ENCODE data around the gene UFSP2.
"Not testable (repeated sequence)": the region's sequence is repeated elsewhere in the genome, so short reads cannot be mapped to it uniquely, and the experiment has no call there.

The UFSP2 gene

DNA sequence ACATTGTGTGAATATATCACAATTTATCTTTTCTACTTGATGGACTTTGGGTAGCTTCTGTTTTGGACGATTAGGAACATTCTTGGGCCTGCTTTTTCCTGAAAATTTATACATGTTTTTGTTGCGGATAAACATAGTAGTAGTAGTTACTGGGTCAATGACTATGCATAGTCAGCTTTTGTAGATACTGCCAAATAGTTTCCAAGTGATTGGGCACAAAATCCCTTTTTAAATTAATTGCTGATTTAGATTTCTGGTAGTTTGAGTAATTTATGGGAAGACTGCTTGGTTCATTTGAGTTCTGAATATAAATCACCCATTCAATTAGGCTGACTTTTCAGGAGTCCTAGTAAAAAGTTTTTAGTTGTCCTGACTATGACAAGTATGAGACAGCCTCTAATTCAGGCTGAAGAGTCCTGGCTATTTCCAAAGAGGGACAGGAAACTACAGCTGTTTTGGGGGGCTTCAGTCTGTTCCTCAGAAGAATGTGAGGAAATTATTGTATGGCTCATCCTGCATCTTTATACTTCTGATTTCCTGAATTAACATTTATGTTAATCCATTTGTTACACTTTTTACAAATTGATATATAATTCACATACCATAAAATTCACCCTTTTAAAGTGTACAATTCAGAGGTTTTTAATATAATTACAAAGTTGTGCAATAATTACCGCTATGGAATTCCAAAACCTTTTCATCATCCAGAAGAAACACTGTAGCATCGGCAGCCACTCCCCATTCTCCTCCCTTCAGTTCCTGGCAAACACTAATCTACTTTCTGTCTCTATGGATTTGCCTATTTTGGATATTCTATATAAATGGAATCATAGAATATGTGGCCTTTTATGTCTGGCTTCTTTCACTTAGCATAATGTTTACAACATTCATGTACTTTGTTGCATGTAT, 44.2 kb downstream of the UFSP2 start:
- no peak for DNase-seq

DNA sequence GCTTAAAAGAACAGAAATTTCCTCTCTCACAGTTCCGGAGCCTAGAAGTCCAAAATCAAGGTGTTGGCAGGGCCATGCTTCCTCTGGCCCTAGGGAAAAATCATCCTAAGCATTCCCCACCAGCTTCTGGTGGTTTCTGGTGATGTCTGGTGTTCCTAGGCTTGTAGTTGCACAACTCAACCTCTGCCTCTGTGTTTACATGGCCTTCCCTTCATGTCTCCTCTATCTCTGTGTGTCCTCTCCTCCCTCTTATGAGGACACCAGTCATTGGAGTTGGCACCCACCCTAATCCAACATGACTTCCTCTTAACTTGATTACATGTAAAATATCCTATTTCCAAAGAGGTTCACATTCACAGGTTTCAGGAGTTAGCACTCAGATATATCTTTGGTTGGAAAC, 45.4 kb downstream of the UFSP2 start:
- DNase-seq, result no peak

DNA sequence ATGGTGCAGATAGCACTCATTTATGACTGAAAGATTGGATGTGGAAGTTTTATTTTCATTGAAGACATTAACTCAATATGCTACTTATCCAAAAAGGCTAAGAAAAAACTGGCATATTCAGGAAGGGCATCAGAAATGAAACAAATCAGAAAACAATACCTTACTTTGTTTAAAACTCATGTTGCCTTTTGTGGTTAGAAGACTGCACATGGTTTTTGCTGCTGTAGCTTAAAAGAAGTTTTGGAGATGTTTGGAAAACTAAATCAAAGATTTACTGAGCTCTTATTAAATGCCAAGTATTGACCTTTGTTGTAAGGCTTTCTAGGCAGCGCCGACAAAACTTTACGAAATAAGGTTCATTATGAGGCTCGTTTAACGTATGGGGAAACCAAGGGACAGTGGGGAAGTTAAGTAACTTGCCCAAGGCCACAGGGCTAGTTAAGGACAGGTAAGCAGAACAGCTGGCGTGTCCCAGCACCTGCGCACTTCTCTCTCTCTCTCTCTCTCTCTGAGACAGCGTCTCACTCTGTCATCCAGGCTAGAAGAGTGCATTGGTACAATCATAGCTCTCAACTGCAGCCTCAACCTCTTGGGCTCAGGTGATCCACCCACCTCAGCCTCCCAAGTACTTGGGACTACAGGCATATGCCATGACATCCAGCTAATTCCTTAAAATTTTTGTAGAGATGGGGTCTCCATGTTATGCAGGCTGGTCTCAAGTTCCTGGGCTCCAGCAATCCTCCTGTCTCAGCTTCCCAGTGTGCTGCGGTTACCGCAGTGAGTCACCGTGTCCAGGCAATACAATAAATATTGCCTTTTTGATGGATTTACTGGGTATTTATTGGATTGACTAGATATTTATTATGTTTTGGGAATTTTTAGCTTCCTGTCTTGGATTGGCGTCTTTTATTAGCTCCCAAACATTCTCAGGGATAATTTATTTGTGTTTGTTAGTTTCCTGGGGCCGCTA, 46.2 kb downstream of the UFSP2 start:
- no peak for DNase-seq

DNA sequence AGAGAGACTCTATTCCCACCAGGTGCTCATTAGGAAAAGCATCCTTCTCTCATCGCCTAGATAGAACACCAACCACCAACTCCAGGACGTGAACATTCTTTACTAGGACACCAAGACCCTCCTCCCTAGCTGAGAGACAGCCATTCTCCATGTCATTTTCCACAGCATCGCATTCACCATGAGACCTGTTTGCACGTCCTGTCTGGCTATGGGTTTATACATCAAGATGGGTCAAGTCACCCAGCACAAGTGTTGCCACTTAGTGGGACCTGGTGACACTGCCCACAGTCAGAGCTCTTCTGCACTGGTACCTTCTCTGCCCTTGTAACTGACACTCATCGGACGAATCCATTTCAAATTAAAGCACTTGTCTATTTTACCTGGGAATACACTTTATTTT, 47.5 kb downstream of the UFSP2 start:
- no peak for DNase-seq

DNA sequence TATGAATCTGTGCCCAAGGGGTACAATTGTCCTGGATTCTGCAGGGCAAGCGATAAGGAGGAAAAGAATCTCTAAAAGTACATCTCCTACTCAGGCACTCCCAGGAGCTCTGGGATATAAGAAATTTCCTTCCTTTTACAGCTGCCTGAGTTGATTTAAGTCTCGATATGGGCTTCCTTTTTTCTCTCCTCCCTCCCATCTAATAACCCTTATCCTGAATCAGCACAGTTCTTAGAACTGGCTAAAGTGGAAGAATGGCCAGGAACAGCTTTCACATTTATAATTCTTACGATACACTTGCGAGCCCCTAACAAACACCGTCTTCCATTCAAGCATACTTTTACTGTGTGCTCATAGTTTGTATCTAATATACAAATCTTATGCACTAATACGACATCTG, 51.2 kb downstream of the UFSP2 start:
- no peak for DNase-seq

DNA sequence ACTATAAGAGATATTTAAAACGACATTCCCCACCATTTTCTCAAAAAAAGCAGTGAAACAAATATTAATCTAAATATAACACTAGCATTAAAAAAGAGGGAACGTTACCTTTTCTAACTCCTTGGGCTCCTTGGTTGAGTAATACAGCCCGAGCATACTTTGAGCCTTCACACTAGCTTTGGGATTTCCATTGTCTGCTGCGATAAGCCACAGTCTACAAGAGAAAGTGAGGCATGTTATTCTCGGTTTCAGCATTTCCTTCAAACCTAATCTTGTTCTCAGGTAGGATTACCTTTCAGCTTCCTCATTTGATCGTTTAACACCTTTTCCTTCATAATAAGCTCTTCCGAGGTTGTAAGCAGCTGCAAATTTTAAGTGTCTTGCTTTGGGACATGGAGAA, 51.7 kb downstream of the UFSP2 start:
- DNase-seq, result no peak

DNA sequence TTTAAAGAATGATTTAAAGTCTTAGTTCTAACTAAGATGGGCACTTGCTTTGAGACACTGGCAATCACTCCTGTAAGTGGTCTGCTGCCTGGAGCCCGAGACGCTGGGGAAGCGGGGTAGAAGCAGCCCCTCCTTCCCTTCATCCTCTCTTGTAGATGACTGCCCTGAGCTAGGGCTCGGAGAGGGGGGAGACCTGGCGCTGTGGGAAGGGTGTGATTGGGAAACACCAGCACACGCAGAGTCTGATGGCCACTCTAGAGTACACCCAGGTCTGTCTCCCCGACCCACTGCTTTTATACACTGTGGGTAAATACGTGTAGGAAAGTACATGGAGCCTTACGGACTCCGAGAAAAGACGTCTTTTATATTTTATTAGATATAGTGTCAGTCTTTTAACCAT, 54.1 kb downstream of the UFSP2 start:
- DNase-seq, result no peak

DNA sequence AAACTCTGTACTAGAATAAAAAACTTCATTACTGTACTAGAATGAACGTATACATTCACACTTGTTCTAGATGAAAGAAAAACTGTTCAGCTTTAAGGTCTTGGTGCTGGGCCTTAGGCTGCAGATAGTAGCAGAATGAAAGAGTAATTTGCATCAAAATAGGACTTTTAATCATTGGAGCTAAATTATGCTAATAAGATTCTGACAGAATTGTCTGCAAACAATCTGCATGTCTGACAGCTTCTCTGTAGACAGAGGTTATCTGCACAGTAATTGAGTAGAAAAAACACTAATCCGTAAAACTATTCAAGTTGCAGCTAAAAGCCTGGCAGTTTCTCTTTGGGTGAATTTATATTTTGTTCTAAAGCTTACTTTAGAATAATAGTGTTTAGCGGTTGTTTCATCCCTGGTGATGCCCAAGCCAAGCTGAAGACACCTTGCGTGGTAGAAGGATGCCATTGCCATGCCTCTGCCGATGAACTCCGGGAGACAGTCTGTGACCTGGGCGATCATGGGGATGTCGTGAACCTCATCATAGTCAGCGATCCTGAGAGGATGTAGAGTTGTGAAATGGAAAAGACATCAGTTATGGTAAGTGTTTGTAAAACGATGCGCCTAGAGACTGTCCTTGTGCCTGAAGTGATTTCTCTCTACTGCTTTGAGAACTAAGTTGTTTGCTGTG, 55.4 kb downstream of the UFSP2 start:
- DNase-seq, result no peak

DNA sequence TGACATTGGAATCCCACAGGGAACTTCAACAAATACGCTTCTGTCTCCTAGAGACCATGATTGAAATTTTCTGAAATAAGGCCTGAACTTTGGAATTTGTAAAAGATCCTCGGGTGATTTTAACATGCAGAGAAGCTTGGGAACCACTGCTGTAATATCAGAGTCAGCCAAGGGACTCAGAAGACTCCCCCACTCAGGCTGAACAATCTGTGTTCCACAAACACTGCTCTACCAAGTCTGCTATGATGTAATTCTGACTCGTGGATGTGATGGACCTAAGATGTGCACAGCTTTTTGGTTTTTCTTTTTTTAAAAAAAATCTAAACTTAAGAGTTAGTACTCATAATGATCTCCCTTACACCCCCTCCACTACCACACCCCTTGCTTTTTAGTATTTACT, 56.0 kb downstream of the UFSP2 start:
- DNase-seq, result no peak

DNA sequence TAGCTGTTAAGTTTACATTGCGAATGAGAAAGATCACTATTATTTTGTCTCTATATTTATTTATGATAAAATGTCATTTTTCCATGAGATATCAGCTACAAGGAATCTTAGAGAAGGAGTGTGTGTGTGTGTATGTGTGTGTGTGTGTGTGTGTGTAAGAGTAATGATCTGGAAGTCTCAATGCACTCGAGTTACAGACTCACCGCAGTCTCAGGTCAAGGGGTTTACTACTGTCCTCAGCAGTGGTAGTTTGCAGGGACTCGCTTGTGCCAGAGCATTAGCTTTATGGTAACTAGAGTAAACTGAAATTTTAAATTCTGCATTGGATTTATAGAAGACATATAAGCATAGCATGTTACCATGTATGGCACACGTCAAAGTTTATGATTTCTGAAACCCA, 60.9 kb downstream of the UFSP2 start:
- DNase-seq, result no peak

DNA sequence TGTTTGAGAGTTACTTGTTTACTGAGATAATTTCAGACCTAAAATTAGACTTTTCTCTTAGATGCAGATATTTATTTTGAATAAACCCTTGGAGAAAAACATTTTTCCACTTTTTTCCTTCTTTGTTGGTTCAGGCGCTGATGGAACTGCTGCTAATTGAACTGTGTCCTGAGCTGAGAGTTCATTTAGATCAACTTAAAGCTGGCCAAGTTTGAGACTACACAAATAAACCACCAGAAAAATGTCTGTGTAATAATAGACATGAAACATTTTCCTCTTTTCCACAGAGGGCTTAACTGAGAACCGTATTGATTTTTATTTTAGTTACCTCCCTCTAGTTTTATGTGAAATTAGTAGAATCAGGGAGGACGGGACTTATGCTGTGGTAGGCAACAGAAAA, 62.5 kb downstream of the UFSP2 start:
- no peak for DNase-seq

DNA sequence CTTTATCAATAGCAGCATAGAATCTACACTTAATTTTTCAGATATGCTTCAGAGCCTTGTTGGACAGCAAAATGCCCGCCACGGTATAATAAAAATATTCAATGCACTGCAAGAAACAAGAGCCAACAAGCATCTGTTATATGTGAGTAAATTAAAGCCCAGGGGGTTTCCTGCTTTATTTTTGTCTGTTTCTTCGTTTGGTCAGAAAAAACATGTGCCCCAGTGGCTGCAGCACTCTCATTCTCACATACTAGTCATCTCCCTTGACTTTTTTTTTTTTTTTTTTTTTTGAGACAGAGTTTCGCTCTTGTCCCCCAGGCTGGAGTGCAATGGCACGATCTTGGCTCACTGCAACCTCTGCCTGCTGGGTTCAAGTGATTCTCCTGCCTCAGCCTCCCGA, 63.2 kb downstream of the UFSP2 start:
- not testable (repeated sequence) for DNase-seq

DNA sequence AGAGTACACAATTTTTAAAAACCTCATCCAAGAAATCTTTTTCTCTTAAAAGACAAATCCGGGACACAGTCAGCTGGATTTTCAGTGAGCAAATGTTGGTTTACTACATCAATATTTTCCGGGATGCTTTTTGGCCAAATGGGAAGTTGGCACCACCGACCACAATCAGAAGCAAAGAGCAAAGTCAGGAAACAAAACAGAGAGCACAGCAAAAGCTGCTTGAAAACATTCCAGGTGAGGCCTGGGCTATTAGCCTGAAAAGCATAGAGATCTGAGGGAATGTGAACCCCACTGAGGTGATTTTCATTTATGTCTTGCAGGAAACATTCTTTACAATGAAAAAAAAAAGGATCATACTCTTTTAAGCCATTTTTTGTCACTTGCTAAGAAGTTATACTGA, 63.9 kb downstream of the UFSP2 start:
- DNase-seq, result no peak

DNA sequence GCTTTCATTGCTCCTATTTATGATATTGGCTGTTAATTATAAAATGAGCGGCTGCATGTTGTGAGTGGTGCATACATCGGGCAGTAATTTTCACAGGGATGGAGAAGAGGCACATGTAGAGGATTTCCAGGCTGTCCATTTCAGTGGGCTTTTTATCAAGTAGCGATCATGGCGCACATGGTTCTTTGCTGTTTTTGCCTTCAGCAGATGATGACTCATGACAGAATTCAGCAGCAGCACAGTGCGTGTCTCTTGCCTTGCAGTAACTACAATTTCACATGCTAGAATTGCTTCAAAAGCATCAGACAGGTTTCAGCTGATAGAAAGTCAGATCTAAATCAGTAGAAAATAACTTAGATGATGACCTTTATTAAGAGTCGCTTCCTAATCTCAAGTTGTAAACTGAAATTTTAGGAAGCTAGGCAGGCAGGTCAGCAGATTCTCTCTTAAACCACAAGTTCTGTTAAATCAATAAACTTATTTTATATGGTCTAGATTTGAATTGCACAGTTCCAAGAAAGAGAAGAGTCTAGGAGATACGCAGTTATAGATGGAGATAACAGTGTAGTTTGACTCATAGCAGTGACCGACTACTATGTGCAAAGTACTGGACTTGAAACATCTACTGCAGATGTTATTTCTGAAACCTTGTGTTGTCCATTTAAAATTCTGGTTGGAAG, 65.9 kb downstream of the UFSP2 start:
- no peak for DNase-seq

DNA sequence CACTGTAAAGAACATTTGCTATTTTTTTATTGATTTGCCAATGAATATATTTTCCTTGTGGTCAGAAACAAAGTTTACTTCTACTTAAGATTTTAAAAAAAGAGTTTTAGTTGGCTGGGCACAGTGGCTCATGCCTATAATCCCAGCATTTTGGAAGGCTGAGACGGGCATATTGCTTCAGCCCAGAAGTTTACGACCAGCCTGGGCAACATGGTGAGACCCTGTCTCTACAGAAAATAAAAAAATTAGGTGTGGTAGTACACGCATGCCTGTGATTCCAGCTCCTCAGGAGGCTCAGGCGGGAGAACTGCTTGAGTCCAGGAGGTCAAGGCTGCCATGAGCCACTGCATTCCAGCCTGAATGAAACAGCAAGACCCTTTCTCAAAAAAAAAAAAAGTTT, 66.8 kb downstream of the UFSP2 start:
- no peak for DNase-seq

DNA sequence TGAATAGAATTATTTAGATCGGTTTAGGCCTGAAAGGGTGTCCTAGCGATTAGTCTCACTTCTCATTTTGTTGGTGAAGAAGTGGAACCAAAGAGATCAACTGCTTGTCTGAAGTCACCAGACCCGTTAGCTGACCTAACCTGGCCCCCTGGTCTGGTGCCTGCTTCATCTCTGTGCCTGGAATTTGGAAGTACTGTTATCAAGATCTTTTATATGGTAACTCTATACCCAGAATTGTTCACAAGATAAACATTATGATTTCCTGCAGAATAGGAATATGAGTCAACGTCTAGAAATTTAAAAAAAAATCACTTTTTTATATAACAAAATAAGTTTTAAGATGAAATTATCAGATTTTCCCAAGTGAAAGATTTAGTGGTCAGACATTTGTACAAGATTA, 67.2 kb downstream of the UFSP2 start:
- no peak for DNase-seq

DNA sequence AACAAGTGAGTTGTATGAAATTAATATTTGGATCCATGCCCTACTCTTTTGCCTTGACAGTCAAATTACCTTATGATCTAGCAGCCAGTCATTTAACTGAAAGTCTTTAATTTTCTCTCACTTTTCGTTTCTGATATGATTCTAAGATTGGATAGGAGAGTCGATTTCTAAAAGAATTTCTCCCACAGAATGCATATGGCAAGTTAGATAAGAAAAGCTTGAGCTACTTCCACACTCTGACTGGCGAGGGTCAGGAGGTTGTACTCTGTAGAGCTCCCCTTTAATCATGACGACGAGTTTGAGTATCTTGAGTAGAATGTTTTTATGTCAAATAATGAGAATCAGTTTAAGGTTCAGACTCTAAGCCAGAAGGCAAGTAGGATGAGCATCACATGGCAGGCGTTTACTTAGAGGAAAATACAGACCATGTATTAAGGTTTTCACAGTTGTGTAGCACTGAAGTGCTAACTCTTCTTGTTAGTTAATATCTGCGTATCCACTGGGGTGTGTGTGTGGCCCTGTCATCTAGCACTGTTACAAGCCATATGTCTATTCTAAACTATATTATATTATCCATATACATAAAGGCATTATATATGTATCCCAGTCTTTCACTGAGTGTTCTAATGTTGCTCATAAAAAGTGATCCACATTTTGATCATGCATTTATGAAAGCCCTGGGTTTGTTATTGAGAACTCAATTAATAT, 67.9 kb downstream of the UFSP2 start:
- no peak for DNase-seq

DNA sequence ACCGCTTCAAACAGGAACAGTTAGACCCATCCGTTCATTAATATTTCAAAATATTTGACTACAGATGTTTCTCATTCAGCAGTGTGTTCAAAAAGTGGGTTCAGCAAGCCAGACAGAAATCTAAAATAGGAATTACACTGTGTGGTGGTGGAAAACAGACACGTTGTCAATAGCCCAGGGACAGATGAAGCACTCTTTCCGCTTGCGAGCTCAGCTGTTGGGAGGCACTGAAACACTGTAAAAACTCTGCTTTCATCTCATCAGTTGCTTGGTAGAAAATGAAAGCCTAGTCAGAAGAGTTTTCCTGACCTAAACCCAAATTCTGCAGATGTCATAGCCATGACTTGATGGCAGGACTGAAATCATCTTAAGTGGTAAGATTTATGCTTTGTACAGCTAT, 68.6 kb downstream of the UFSP2 start:
- no peak for DNase-seq

DNA sequence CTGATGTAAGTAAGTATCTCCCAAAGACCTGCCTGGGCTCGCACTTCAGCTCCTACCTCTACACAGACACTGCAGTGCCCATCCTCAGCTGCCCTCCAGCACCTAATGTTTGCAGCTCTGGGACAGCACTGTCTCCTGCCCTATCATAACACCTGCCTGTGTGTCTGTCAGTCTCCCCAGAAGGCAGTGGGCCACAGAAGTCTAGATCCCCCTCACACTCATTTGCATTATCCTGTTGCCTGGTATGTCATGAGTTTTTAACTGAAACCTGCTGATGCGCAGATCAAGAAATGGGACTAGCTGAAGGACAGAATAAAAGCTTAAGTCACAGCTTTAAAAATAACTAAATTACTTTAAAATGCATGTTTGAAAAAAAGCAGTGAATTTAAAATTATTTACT, 73.0 kb downstream of the UFSP2 start:
- DNase-seq, result no peak

DNA sequence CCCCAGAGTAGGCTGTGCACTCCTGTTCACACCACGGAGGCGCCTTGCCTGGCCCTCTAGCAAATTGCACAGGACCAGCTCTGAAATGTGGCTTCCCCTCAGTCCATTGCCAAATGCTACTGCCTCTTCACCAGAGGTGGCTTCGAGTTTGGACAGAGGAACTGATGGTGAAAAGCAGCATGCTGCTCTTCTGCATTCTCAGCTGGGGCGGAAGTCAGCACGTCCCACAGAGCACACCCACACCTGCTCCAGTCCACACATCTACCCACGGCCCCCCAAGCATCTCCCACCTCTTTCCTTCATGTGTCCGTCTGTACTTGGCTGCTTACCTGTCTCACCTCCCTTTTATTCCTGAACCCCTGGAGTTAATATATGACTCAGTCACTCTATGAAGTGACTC, 73.6 kb downstream of the UFSP2 start:
- no peak for DNase-seq

DNA sequence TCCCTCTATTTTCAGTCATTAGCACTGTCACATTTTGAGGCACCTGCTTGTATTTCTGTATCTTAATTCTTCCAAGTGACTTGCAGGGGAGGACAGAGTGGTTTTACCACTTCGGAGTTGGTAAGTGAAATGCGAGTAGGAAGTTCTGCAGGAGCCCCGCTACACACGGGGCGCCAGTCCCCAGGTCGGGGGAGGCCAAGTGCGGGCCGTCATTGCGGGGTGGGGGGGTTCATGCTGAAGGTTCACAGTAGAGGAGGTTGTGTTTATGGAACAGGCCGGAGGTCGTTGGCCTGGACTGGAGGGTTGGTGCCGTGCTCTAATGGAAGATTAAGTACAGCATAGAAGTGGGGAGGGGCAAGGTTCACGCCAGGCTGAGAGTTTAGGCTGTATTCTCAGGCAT, 74.1 kb downstream of the UFSP2 start:
- DNase-seq, result no peak

Data from inflammatory macrophage (primary cell).